Suprapubic skin (tissue), 4 donors: ENCODE results near the gene PTCHD4. TPM values are rescaled to one million over a fixed set of nuclear protein-coding genes. Genes with fewer than 3 reads are reported as not detected.

ENCODE experiments used
- DNase-seq, 2 donors: peaks; one replicate each; pipeline ENCODE4 v3.0.0-alpha.2; 2019; ENCODE audit warnings: low spot score in 2 of 2
- H3K27ac ChIP-seq: fragments of 200-600 bp; sonication (generic); one replicate; pipeline ENCODE4 v1.5.1; 2019
- H3K27me3 ChIP-seq: fragments of 200-600 bp; sonication (generic); one replicate; pipeline ENCODE4 v1.5.1; 2019
- H3K36me3 ChIP-seq: fragments of 200-600 bp; sonication (generic); one replicate; pipeline ENCODE4 v1.5.1; 2019
- H3K4me1 ChIP-seq: fragments of 200-600 bp; sonication (generic); one replicate; pipeline ENCODE4 v1.5.1; 2019
- H3K4me3 ChIP-seq: fragments of 200-600 bp; sonication (generic); one replicate; pipeline ENCODE4 v1.5.1; 2019; ENCODE audit warnings: mild to moderate bottlenecking
- H3K9me3 ChIP-seq: fragments of 200-600 bp; sonication (generic); one replicate; pipeline ENCODE4 v1.5.1; 2019
- EP300 ChIP-seq: sonication (generic); formaldehyde crosslinking; IDR thresholded peaks from one replicate; pipeline ENCODE4 v1.6.1; 2017; ENCODE audit warnings: antibody characterized with exemption
- POLR2A ChIP-seq, 2 donors: fragments of 450-650 bp; IDR thresholded peaks; one replicate each; pipeline ENCODE4 v1.6.1; 2017; ENCODE audit warnings: antibody characterized with exemption in 2 of 2, mild to moderate bottlenecking in 2 of 2, moderate library complexity in 2 of 2
- POLR2AphosphoS5 ChIP-seq, 3 donors: sonication (generic); formaldehyde crosslinking; IDR thresholded peaks; one replicate each; pipeline ENCODE4 v1.6.1; 2017; ENCODE audit warnings: antibody characterized with exemption in 3 of 3
- WGBS: methylation state at CpG from one replicate; pipeline ENCODE4 v1.1.5; 2018; 5-methylcytosine and 5-hydroxymethylcytosine counted together
- total RNA-seq, 4 donors: library from RNA; depleted of rRNA; stranded (reverse); fragments of >200 nt; gene quantifications; one replicate each; pipeline ENCODE4 v1.1.0, GENCODE V29; 2016
- TF ChIP-seq, protein P1 (sequence below), 2 donors: fragments of 200-600 bp in 1 of 2; fragments of 450-650 bp in 1 of 2; sonication (generic) in 1 of 2; IDR thresholded peaks; one replicate each; pipeline ENCODE4 v1.5.1; 2016 to 2019; ENCODE audit warnings: antibody characterized with exemption in 2 of 2, mild to moderate bottlenecking in 1 of 2, moderate library complexity in 1 of 2

Gene PTCHD4
- total RNA-seq, 4 donors from 2014 or later: 0.47 to 0.64 TPM; not detected in 2

DNA sequence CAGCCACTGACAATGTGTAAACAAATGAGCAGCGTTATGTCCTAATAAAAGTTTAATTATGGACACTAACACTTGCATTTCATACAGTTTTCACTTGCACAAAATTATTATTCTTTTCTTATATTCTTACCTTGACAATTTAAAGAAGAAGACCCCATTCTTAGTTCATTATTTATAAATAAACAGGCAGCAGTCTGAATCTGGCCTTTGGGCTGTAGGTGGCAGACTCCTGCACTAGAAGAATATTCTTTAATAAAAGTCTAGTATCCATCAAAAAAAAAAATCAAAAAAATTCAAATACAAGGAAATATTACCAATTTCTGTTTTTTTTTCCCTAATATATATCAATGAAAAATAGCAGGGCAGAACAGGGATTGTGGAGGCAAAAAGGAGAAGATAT lies 24.8 kb downstream of the PTCHD4 start:
- H3K4me3 ChIP-seq: no peak overlapping the region
- H3K27me3 ChIP-seq: no peaks in the 10 kb centered on the region
- no peaks in the 10 kb centered on the region for H3K4me1 ChIP-seq
- no peaks in the 10 kb centered on the region for H3K36me3 ChIP-seq
- WGBS: 89% methylated on average over 1 of the region's 1 CpG
- TF ChIP-seq, protein P1, sequence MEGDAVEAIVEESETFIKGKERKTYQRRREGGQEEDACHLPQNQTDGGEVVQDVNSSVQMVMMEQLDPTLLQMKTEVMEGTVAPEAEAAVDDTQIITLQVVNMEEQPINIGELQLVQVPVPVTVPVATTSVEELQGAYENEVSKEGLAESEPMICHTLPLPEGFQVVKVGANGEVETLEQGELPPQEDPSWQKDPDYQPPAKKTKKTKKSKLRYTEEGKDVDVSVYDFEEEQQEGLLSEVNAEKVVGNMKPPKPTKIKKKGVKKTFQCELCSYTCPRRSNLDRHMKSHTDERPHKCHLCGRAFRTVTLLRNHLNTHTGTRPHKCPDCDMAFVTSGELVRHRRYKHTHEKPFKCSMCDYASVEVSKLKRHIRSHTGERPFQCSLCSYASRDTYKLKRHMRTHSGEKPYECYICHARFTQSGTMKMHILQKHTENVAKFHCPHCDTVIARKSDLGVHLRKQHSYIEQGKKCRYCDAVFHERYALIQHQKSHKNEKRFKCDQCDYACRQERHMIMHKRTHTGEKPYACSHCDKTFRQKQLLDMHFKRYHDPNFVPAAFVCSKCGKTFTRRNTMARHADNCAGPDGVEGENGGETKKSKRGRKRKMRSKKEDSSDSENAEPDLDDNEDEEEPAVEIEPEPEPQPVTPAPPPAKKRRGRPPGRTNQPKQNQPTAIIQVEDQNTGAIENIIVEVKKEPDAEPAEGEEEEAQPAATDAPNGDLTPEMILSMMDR (IDR thresholded peaks at IDR 0.05): no peak
- no peak for TF ChIP-seq EP300
- no peak for DNase-seq
- no peak overlapping the region for H3K27ac ChIP-seq
- peaks cover 6% of the 10 kb centered on the region for H3K9me3 ChIP-seq

DNA sequence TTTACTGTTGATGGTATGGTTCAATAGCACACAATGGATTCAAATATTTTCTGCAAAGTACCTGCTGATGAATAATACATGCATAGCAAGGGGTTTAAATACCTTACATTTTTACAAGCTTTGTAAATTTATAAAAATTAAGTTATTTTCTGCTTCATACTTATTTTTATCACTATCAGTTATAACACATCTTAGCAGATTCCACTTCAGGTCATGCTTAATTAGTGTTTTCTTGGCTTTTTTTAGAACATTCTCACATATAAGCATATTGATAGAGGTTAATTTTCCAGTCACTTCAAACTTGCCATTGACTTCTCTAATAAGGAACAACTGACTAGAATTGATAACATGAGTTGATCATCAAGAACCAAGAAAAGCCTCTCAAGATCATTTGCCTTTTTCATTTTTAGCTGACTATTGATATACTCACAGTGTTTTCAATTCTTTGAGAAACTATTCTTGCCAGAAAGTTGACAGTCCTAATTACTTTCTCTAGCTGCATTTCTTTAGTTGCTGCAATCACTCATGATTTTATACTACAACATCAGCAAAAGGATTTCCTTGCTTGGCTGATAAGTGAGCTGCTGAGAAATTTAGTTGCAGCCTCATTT lies 25.8 kb downstream of the PTCHD4 start:
- H3K9me3 ChIP-seq: peaks cover 6% of the 10 kb centered on the region
- no peak overlapping the region for H3K27ac ChIP-seq
- no peak for TF ChIP-seq POLR2A (IDR thresholded peaks at IDR 0.05)
- no peak for TF ChIP-seq EP300
- TF ChIP-seq, protein P1 (IDR thresholded peaks at IDR 0.05): no peak
- TF ChIP-seq POLR2AphosphoS5 (IDR thresholded peaks at IDR 0.05): no peak
- H3K36me3 ChIP-seq: no peaks in the 10 kb centered on the region
- no peaks in the 10 kb centered on the region for H3K4me1 ChIP-seq
- DNase-seq: no peak
- no peaks in the 10 kb centered on the region for H3K27me3 ChIP-seq
- no peak overlapping the region for H3K4me3 ChIP-seq

DNA sequence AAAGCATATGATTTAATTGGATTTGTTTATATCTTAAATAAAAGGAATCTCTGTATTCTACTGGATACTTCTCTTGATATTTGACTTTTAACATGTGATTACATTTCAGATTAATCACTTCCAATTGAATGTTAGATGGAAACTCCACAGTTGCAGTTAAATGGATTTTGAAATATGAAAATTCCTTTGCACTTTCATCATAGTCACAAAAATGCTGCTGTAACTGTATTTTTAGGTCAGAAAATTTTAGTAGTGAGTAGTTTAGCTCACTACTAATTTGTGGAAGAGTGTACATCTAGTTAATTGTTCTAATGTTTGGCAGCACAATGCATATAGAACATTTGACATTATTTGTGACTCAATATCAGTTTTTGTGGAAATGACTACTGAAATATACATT lies 26.8 kb downstream of the PTCHD4 start:
- peaks cover 6% of the 10 kb centered on the region for H3K9me3 ChIP-seq
- no peaks in the 10 kb centered on the region for H3K4me1 ChIP-seq
- H3K36me3 ChIP-seq: no peaks in the 10 kb centered on the region
- no peak overlapping the region for H3K27ac ChIP-seq
- no peak overlapping the region for H3K4me3 ChIP-seq
- H3K27me3 ChIP-seq: no peaks in the 10 kb centered on the region
- no peak for TF ChIP-seq POLR2AphosphoS5 (IDR thresholded peaks at IDR 0.05)
- TF ChIP-seq, protein P1 (IDR thresholded peaks at IDR 0.05): no peak
- TF ChIP-seq POLR2A (IDR thresholded peaks at IDR 0.05): no peak
- TF ChIP-seq EP300: no peak
- DNase-seq: no peak

DNA sequence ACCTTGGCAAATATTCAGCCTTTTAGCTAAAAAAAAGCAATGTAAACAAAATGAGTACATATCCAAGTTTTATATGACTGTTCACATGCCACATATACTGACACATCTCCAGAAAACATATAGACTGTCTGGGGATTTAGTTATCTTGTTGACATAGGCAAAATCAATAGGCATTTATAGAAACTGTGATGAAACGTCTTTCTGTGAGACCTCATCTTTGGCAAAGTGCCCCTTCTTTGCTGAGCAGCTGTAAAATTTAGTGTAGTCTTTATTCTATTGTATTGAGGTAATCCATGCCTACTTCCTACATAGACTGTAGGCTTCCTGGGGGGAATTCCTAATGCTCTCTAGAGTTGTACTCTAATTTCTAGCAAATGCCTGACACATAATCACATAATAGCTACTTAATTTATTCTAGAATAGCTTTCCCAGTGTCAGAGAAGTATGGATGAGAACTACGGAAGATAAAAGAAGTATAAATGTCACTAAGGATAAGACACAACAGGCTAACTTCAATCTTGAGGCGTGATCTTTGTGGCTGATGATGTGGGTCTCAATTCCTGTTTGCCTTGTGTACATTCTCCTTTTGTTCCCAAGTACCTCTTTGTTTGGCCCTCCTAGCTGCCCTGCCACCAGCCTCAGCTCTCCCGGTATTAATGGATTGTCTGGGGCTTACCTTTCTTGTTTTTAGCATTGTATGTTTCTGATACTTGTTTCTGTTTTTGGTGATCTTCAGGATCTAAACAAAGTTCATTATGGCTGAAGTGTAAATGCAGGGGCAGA lies 30.6 kb downstream of the PTCHD4 start:
- Histone ChIP-seq H3K36me3 (no peaks in the 10 kb centered on the region), H3K4me3 (no peak overlapping the region), H3K9me3 (peaks cover 6% of the 10 kb centered on the region), H3K4me1 (no peaks in the 10 kb centered on the region), H3K27me3 (no peaks in the 10 kb centered on the region), H3K27ac (no peak overlapping the region)
- DNase-seq: no peak
- 65% methylated on average over 4 of the region's 4 CpGs for WGBS
- TF ChIP-seq EP300: no peak
- TF ChIP-seq, protein P1 (IDR thresholded peaks at IDR 0.05): no peak
- no peak for TF ChIP-seq POLR2A (IDR thresholded peaks at IDR 0.05)
- no peak for TF ChIP-seq POLR2AphosphoS5 (IDR thresholded peaks at IDR 0.05)

DNA sequence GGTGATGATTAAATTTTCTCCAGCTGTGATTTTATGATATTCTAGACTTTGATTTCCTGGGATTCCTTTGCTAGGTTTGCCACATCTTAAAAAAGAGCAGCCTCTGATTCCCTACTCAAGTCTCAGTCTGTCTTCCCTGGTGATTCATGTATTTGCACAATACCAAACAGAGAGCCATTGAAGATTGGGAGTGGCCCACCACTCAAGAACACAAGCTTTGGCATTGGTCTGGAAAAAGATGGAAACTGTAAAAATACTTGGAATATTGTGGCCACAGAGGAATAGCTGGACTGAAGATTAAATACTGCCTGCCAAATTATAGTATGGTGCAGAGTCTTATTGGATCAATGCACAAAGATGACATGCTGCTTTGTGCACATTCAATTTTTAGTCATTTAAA lies 32.9 kb downstream of the PTCHD4 start:
- TF ChIP-seq, protein P1 (IDR thresholded peaks at IDR 0.05): no peak
- TF ChIP-seq EP300 (no peak), POLR2A (IDR thresholded peaks at IDR 0.05) (no peak), POLR2AphosphoS5 (IDR thresholded peaks at IDR 0.05) (no peak)
- Histone ChIP-seq H3K36me3 (no peaks in the 10 kb centered on the region), H3K9me3 (no peaks in the 10 kb centered on the region), H3K27ac (no peak overlapping the region), H3K4me3 (no peak overlapping the region), H3K4me1 (no peaks in the 10 kb centered on the region), H3K27me3 (no peaks in the 10 kb centered on the region)
- DNase-seq: no peak
